ENCODE results near the gene RTEL1. TPM values are rescaled to one million over a fixed set of nuclear protein-coding genes. Genes with fewer than 3 reads are reported as not detected.
A peak's percentile ranks its signal among the peaks of the same experiment; 100 is the strongest.

RTEL1 gene
- total and polyA plus RNA-seq, 9 of the 15 experiments (the other 6 are each of a cell fraction or from before 2014, with no cell fraction given), result 0.36 to 61.0 (median 17.9) TPM

GRCh38 chr20:63617092-63617875, 40.8 kb upstream of the RTEL1 start:
- 93% methylated on average over 25 of the region's 41 CpGs for WGBS (ENCODE audit: insufficient coverage, low coverage, missing lambda C conversion rate)
- BruUV-seq (replicated peaks), result no TSS peak
- ATAC-seq (no peak), DNase-seq (ENCODE audit: extremely low read depth in 1 of 4, low spot score in 3 of 4) (no peak), FAIRE-seq (no peak)
- Histone ChIP-seq H3K79me2 (ENCODE audit: control insufficient read depth, insufficient read depth, low read length) (peaks cover 29% of the 10 kb centered on the region), H2AFZ (ENCODE audit: low read depth, low read length) (no peak overlapping the region), H3K9ac (ENCODE audit: insufficient read depth in 1 of 2, low read depth in 2 of 2, low read length in 2 of 2) (no peak overlapping the region), H3K36me3 (ENCODE audit: control insufficient read depth, insufficient read depth, low read length) (peaks cover 47% of the 10 kb centered on the region; the same call in 2 of the 3 replicates), H3K27me3 (ENCODE audit: control insufficient read depth in 2 of 2, insufficient read depth in 2 of 2, low read length in 2 of 2) (no peaks in the 10 kb centered on the region), H3K4me2 (ENCODE audit: insufficient read depth, low read length) (no peak overlapping the region), H3K9me1 (ENCODE audit: control insufficient read depth, insufficient read depth, low read length) (no peaks in the 10 kb centered on the region), H3K4me1 (replicated peaks in 1 of 2; ENCODE audit: control insufficient read depth in 2 of 2, insufficient read depth in 2 of 2, low read length in 2 of 2) (peaks cover 0 to 7% of the 10 kb centered on the region in 2 experiments; a peak in 2 of 5 replicates), H3K27ac (ENCODE audit: extremely low read depth, low read depth, low read length) (no peak overlapping the region), H4K20me1 (replicated peaks; ENCODE audit: control insufficient read depth, insufficient read depth, low read length) (no peaks in the 10 kb centered on the region), H3K9me3 (replicated peaks; ENCODE audit: control insufficient read depth, insufficient read depth, low read depth, low read length) (no peaks in the 10 kb centered on the region), H3K4me3 (no peak overlapping the region)
- CTCF ChIA-PET (ENCODE audit: low intra/inter-chr PET ratio), result no interaction called here
- TF ChIP-seq DDX20 (tag; IDR thresholded peaks at IDR 0.05; ENCODE audit: low read depth) (no peak), BDP1 (IDR thresholded peaks at IDR 0.05; ENCODE audit: insufficient read depth, insufficient read length) (no peak), RBFOX2 (IDR thresholded peaks at IDR 0.05; ENCODE audit: low read depth, low read length) (0 out of 2 replicates have a peak, but pooled peaks have one; percentile 16)
- POLR2A ChIA-PET, result interaction anchor here (0.6 kb wide), 1 partner anchor 248 kb away, joined by 3 read pairs; the partner anchor contains the start of gene TPD52L2
- in situ Hi-C loops (cut with MboI), result no loop called here
- intact Hi-C loops (cut with micrococcal nuclease), result no loop called here

GRCh38 chr20:63617876-63618265, 40.2 kb upstream of the RTEL1 start:
- ATAC-seq, result no peak
- Histone ChIP-seq H3K27me3 (ENCODE audit: control insufficient read depth in 2 of 2, insufficient read depth in 2 of 2, low read length in 2 of 2) (no peaks in the 10 kb centered on the region), H3K9ac (ENCODE audit: insufficient read depth in 1 of 2, low read depth in 2 of 2, low read length in 2 of 2) (no peak overlapping the region), H3K4me3 (no peak overlapping the region), H3K4me2 (ENCODE audit: insufficient read depth, low read length) (no peak overlapping the region), H2AFZ (ENCODE audit: low read depth, low read length) (no peak overlapping the region), H3K9me3 (replicated peaks; ENCODE audit: control insufficient read depth, insufficient read depth, low read depth, low read length) (no peaks in the 10 kb centered on the region), H3K36me3 (ENCODE audit: control insufficient read depth, insufficient read depth, low read length) (peaks cover 47% of the 10 kb centered on the region; the same call in 2 of the 3 replicates), H3K4me1 (replicated peaks in 1 of 2; ENCODE audit: control insufficient read depth in 2 of 2, insufficient read depth in 2 of 2, low read length in 2 of 2) (peaks cover 0 to 7% of the 10 kb centered on the region in 2 experiments; a peak in 1 of 5 replicates), H3K9me1 (ENCODE audit: control insufficient read depth, insufficient read depth, low read length) (no peaks in the 10 kb centered on the region), H4K20me1 (replicated peaks; ENCODE audit: control insufficient read depth, insufficient read depth, low read length) (no peaks in the 10 kb centered on the region), H3K27ac (ENCODE audit: extremely low read depth, low read depth, low read length) (no peak overlapping the region), H3K79me2 (ENCODE audit: control insufficient read depth, insufficient read depth, low read length) (peaks cover 32% of the 10 kb centered on the region)
- FAIRE-seq, result no peak
- POLR2A ChIA-PET, result interaction anchor here (0.6 to 1.6 kb wide), 3 partner anchors 9 to 247 kb away, joined by 3 to 6 read pairs (median 3); partner anchors contain the start of genes GMEB2 and TPD52L2
- intact Hi-C loops (cut with micrococcal nuclease) (no loop called here), in situ Hi-C loops (cut with MboI) (no loop called here)
- TF ChIP-seq RBFOX2 (IDR thresholded peaks at IDR 0.05; ENCODE audit: low read depth, low read length) (0 out of 2 replicates have a peak, but pooled peaks have one; percentile 9), E2F8 (IDR thresholded peaks at IDR 0.05; ENCODE audit: low read depth, partially characterized antibody) (no peak), ZBTB8A (IDR thresholded peaks at IDR 0.05; ENCODE audit: partially characterized antibody) (no peak)
- CTCF ChIA-PET (ENCODE audit: low intra/inter-chr PET ratio), result no interaction called here
- DNase-seq (ENCODE audit: extremely low read depth in 1 of 4, low spot score in 3 of 4), result no peak
- 95% methylated on average over 8 of the region's 8 CpGs for WGBS (ENCODE audit: insufficient coverage, low coverage, missing lambda C conversion rate)
- no TSS peak for BruUV-seq (replicated peaks)
